ENCODE measurements around the gene ATAD3B. TPM values are rescaled to one million over a fixed set of nuclear protein-coding genes. Genes with fewer than 3 reads are reported as not detected.
A peak's percentile ranks its signal among the peaks of the same experiment; 100 is the strongest.
"Not testable (repeated sequence)": the region's sequence is repeated elsewhere in the genome, so short reads cannot be mapped to it uniquely, and the experiment has no call there.

ATAD3B gene
- total RNA-seq, 4 donors from 2014 or later, result 9.9 to 40.1 (median 24.1) TPM

DNA sequence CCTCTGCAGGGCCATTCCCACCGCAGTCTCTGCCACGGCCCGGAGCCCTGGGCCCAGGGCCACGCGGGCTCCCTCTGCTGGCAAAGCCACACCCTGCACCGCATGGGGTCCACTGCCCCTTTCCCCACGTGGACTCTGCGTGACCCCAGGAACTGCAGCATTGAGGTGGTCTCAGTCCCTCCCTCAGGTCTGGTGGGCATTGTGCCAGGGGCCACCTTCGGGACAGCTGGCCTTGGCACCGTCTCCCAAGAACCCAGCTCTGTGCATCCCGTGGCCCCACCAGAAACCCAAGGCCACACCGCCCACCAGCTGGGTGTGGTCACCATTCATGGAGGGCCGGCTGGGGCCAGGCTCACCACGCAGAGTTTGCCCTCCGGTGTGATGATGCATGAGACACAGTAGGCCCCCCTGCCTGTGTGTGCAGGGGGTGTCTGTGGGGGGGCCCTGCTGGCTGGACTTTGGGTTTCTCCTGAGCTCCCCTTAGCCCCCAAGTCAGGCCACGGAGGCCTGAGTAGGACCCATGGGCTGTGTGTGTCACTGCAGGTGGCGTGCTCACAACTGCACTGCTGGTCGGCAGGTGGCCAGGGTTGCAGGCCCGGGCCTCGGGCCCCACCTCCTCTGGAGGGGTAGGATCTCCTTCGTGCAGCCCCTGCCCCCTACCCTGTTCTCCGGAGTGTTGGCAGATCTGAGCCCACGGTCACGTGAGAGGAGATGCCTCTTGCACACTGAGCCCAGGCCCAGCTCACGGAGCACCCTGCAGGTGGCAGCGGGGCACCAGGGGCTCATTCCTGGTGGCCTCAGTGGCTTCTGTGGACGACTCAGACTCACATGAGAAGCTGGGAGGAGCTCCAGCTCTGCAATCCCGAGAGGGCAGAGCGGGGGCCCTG, 30.3 kb upstream of the ATAD3B start:
- Histone ChIP-seq H3K27ac (peak overlapping the region in 3 of 4 donors; percentile 14 to 30 (median 21)), H3K4me1 (peaks cover 17 to 54% (median 31%) of the 10 kb centered on the region in 3 donors), H3K36me3 (peaks cover 0 to 19% (median 3%) of the 10 kb centered on the region in 3 donors), H3K9me3 (no peaks in the 10 kb centered on the region), H3K27me3 (peaks cover 0 to 10% (median 0%) of the 10 kb centered on the region in 4 donors), H3K4me3 (no peak overlapping the region)
- WGBS, 2 donors, result 16% methylated on average over 8 of the region's 29 CpGs; no CpG with 5 or more reads in 1 of the 2 donors
- no peak for DNase-seq
- intact Hi-C loops (cut with DNase I), result no loop called here
- TF ChIP-seq POLR2A (IDR thresholded peaks at IDR 0.05), result no peak
- TF ChIP-seq, protein P1, sequence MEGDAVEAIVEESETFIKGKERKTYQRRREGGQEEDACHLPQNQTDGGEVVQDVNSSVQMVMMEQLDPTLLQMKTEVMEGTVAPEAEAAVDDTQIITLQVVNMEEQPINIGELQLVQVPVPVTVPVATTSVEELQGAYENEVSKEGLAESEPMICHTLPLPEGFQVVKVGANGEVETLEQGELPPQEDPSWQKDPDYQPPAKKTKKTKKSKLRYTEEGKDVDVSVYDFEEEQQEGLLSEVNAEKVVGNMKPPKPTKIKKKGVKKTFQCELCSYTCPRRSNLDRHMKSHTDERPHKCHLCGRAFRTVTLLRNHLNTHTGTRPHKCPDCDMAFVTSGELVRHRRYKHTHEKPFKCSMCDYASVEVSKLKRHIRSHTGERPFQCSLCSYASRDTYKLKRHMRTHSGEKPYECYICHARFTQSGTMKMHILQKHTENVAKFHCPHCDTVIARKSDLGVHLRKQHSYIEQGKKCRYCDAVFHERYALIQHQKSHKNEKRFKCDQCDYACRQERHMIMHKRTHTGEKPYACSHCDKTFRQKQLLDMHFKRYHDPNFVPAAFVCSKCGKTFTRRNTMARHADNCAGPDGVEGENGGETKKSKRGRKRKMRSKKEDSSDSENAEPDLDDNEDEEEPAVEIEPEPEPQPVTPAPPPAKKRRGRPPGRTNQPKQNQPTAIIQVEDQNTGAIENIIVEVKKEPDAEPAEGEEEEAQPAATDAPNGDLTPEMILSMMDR (IDR thresholded peaks at IDR 0.05), result peak; percentile 71 to 91 (median 86)

DNA sequence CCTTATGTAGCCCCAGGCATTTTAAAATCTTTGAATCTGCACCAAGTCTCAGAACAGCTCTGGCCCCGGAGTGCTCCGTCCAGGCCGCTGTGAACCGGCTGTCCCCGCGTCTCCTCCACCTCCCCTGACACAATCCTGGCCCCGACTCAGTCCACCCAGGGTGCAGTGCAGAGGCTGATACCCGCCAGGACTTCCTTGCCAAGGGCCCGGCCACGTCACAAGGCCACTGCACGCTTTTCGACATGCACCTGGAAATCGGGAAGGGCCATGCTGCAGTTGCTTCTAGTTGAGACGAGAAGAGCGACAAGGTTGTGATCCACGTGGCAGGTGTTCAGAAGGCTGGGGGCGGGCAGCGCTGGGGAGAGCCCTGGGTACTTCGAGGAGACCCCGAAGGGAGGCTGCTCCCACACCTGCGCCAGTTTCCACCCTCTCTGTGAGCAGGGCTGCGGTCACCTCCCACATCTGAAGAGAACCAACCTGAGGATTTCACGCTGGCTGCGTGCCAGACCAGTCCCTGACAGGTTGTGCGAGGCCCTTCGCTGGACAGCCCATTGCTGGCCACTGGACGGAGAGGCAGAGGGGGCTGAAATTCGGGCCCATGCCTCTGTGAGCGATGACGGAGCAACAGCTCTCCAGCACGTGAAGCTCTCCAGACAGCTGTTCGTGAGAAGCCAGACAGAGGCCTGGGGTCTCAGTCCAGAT, 29.3 kb upstream of the ATAD3B start:
- intact Hi-C loops (cut with DNase I), result no loop called here
- 68 to 74% methylated on average over 14 to 21 of the region's 32 CpGs for WGBS, 2 donors

GRCh38 chr1:1446631-1447030, 24.9 kb upstream of the ATAD3B start:
- intact Hi-C loops (cut with DNase I), result not testable (repeated sequence)

More for the DNA sequence above, 29.3 kb upstream of the ATAD3B start:
- no peaks in the 10 kb centered on the region for H3K27me3 ChIP-seq
- DNase-seq, result no peak
- peak overlapping the region in 1 of 4 donors; percentile 14 for H3K27ac ChIP-seq
- H3K36me3 ChIP-seq, result peaks cover 0 to 19% (median 3%) of the 10 kb centered on the region in 3 donors
- no peaks in the 10 kb centered on the region for H3K9me3 ChIP-seq
- TF ChIP-seq, protein P1 (IDR thresholded peaks at IDR 0.05), result no peak
- no peak for TF ChIP-seq POLR2A (IDR thresholded peaks at IDR 0.05)
- no peak overlapping the region for H3K4me3 ChIP-seq
- H3K4me1 ChIP-seq, result peaks cover 8 to 44% (median 23%) of the 10 kb centered on the region in 3 donors

DNA sequence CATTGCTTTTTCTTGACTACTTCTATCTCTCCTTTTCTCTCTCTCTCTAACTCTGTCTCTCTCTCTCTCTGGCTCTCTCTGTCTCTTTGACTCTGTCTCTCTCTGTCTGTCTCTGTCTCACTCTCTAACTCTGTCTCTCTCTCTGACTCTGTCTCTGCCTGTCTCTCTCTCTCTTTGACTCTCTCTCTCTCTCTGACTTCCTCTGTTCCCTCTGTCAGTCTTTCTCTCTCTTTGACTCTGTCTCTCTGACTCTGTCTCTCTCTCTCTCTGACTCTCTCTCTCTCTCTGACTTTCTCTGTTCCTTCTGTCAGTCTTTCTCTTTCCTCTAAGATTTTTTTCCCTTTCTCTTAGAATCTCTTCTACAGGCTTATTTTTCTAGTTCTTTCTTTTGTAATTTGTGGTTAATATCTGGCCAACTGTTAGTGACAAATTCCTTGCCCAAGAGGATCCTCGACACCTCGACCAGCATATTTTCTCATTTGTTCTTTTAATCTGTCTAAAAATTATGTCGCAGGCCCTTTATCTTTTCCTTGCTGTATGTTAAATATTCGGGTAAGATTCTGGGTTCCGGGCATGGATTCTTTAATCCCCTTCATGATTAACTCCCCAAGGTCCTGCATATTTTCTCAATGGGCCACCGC, 22.3 kb upstream of the ATAD3B start, which contains the start of gene ATAD3C:
Gene ATAD3C, plus strand, starts transcription at position 591 of the 641 bp plus-strand sequence. CDS start 995 bp downstream, outside the sequence.
- TF ChIP-seq POLR2A (IDR thresholded peaks at IDR 0.05), result no peak
- TF ChIP-seq, protein P1 (IDR thresholded peaks at IDR 0.05), result no peak
- Histone ChIP-seq H3K27me3 (no peaks in the 10 kb centered on the region), H3K9me3 (no peaks in the 10 kb centered on the region), H3K36me3 (no peaks in the 10 kb centered on the region), H3K27ac (no peak within 1 kb of the TSS), H3K4me1 (peaks cover 0 to 7% (median 0%) of the 10 kb centered on the region in 3 donors), H3K4me3 (no peak within 1 kb of the TSS)
- WGBS, 2 donors, result 71 to 80% methylated on average over 6 of the region's 6 CpGs
- no peak for DNase-seq
- intact Hi-C loops (cut with DNase I), result no loop called here

More at GRCh38 chr1:1446631-1447030, 24.9 kb upstream of the ATAD3B start:
- H3K27me3 ChIP-seq, H3K4me3 ChIP-seq, H3K9me3 ChIP-seq, H3K36me3 ChIP-seq, H3K4me1 ChIP-seq, H3K27ac ChIP-seq, DNase-seq: not testable (repeated sequence)
- 94 to 95% methylated on average over 11 to 18 of the region's 19 CpGs for WGBS, 2 donors

DNA sequence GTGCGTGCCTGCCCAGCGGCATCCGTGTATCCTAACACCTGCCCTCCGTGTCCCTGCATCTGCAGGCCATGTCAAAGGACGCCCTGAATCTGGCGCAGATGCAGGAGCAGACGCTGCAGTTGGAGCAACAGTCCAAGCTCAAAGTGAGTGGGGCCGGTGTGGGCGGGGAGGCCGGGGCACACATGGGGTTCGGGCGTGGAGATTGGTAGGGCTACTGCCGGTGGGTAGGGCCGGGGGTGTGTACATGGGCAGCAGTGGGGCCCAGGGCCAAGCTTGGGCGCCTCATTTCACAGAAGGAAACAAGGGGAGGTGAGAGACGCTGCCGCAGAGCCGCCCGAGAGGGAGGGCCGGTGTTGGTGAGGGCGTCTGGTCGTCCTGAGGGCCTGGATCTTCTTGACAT, 20.9 kb upstream of the ATAD3B start:
- H3K27me3 ChIP-seq; DNase-seq; intact Hi-C loops (cut with DNase I); H3K36me3 ChIP-seq; H3K9me3 ChIP-seq; H3K4me3 ChIP-seq; H3K4me1 ChIP-seq; H3K27ac ChIP-seq: not testable (repeated sequence)
- 75 to 83% methylated on average over 12 to 15 of the region's 22 CpGs for WGBS, 2 donors

Data from esophagus squamous epithelium (tissue), 5 donors.